ENCODE measurements around the gene LZIC.

DNA sequence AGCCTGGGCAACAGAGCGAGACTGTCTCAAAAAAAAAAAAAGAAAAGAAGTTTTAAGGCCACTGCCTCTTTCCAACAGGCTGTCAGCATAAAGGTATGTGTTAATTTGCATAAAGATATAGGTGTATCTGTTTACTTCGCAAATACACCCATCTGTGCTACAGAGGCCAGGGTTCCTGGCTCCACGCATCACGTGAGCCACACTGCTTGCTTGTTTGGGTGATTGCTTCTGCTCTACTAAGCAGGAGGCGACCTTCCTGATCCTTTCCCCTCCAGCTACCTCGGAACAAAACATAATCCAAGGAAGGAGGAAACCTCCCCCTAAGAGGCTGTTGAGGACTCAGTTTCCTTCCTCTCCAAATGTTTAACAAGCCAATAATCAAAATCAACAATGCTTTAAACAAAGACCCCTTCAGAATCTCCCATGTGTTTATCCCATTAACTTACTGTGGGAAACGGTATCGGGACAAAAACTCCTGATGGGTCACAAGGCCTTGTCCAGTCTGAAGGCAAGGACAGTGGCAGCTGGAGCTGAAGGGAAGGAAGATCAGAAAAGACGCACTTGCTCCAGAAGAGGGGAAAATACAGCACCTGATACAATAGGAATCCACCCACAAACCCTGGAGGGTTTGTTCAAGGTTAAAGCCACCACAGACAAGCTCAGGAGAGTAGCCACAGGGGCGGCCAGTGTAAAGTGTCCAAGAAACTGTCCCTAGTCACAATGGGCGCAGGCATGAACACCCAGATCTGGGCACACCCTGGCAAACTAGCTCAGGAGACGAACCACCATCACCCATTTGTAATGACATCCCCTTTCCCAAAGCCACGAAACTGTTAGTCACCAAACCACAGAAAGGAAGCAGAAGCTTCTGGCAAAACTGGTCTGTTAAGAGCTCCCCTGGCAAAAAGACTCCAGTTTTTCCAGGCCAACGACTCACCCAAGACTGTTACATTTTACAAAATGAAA lies 50.3 kb downstream of the LZIC start:
- TF ChIP-seq, protein P1, sequence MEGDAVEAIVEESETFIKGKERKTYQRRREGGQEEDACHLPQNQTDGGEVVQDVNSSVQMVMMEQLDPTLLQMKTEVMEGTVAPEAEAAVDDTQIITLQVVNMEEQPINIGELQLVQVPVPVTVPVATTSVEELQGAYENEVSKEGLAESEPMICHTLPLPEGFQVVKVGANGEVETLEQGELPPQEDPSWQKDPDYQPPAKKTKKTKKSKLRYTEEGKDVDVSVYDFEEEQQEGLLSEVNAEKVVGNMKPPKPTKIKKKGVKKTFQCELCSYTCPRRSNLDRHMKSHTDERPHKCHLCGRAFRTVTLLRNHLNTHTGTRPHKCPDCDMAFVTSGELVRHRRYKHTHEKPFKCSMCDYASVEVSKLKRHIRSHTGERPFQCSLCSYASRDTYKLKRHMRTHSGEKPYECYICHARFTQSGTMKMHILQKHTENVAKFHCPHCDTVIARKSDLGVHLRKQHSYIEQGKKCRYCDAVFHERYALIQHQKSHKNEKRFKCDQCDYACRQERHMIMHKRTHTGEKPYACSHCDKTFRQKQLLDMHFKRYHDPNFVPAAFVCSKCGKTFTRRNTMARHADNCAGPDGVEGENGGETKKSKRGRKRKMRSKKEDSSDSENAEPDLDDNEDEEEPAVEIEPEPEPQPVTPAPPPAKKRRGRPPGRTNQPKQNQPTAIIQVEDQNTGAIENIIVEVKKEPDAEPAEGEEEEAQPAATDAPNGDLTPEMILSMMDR (IDR thresholded peaks at IDR 0.05) = no peak
- TF ChIP-seq POLR2A (IDR thresholded peaks at IDR 0.05) = no peak

Measured in body of pancreas (tissue), 4 donors.